HG03097 (cell line): Measurements from ENCODE around the gene JAKMIP1.
"Not testable (repeated sequence)": the region's sequence is repeated elsewhere in the genome, so short reads cannot be mapped to it uniquely, and the experiment has no call there.

Source experiments
- ATAC-seq: cut with Tn5 transposase; IDR thresholded peaks from one replicate; pipeline ENCODE4 v1.9.1; 2021; ENCODE audit not compliant: unreplicated experiment, low FRiP score

The JAKMIP1 gene

DNA sequence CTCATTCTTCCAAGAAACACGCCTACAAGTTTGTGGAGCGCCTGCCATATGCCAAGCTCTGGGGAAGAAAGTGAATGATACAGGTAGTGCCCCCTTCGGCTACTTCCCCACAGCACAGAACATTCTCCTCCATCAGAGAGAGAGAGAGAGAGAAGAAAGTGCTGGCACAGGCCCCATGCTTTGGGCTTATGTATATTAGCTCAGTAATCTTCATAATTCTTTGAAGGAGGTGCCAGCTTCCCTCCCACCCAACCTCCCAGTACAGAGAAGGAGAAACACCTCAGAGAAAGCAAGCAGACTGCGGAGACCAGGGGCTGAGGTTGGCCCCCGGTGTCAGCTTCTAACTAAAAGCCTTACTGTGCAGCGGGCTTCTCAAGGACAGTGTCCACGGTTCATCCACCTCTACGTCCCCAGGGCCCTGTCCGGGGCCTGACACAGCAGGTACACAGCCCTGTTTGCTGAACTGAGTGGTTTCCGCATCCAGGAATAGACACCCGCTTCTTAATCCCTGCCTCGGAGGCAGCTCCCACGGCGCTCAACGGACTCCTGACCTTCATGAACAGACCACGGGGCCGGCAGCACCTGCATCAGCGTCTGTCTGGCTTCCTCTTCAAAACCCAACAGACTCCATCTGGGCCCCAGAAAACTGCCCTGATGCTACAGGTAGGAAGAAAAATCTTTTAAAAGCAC is 50.2 kb downstream of the JAKMIP1 start:
- no peak for ATAC-seq

GRCh38 chr4:6148506-6149205 is 51.7 kb downstream of the JAKMIP1 start:
- ATAC-seq, result no peak

DNA sequence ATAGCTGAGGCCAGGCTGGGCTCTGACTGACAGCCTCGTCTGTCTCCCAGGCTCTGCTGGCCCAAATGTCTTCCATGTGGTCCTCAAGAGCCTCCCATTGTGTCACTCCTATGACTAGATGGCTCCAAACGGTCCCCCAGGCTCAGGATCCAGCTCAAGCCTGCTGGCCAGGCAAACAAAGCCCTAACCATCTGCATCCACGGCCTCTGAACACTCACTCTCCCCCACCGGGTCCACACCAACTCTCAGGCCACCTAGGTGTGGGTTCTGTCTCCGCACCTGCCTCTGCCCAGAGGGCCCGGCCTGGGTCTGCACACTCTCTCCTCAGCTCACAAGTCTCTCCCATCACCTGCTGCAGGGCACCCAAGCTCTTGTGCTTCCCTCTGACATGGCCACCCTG is 52.9 kb downstream of the JAKMIP1 start:
- ATAC-seq, result no peak

- ATAC-seq, result no peak
Measured at GRCh38 chr4:6143603-6144181, 56.7 kb downstream of the JAKMIP1 start.

DNA sequence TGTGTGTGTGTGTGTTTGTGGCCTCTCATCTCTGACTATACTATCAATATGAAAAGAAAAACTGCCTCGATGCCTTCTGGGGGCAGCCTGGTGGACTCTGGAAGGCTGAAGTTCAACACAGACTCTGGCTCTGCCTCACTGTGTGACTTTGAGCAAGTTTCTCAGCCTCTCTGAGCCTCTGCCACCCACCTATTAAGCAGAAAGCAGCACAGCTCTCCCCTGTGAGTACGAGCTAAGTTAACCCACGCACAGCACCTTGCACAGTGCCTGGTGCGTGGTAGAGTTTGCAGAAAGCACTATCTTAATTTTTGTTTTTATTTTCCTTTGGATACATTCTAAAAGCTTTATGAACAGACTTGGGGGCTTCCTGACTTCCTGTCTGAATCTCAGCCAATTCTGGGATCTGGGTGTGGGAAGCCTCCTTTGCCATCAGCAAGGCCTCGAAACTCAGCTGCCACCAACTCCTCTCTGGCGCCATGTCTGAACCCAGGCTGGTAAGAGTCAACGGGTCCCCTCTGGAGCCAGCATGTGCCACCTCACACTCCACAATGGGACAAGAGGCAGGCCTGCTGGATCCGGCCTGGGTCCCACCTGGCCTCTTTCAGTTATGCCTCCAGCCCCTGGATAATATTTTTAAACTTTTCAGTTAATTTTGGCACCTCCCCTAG is 57.3 kb downstream of the JAKMIP1 start:
- no peak for ATAC-seq

DNA sequence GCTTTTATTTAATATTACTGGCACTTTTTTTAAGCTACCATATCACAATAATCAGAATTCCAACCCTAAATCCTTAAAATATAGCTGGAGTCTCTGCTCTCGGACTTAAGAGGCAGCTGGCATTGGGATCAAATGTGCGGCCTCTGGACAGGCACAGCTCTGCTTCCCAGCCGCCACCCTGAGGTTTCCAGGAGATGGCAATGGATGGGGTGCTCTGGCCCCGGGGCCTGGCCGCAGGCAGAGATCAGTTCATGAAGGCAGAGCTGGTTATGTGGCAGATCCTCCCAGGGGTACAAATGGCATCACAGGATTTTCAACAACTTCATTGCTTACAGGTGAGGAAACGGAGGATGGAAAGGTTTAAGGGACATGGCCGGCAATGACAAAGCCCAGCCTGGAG is 57.8 kb downstream of the JAKMIP1 start:
- no peak for ATAC-seq

DNA sequence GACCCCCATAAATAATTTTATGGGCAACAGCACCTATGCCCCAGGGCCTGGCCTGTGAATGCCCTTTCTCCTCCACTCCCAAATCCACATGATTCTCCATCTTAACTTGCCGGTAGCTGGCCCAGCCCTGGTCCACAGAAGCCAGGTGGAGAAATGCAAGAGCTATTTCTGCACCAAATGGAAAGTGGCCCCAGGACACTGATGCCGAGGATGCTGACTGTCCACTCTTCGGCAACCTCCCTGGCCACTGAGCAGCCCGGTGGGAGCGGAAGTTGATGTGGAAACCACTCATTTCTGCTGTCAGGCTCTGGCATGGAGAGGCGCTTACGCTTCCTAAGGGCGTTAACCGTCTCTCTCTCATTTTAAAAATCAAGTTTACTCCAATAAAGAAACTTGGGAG is 58.8 kb downstream of the JAKMIP1 start:
- no peak for ATAC-seq

DNA sequence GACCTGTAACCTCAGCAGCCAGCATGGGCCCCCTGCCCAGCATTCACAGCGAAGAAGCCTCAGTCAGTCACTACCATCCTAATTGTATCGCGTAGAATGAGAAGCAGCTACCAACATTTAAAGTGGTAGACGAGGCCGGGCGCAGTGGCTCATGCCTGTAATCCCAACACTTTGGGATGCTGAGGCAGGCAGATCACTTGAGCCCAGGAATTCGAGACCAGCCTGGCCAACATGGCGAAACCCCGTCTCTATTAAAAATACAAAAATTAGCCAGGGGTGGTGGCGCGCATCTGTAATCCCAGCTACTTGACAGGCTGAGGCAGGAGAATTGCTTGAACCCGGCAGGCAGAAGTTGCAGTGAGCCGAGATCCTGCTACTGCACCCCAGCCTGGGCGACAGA is 59.3 kb downstream of the JAKMIP1 start:
- ATAC-seq, result not testable (repeated sequence)

DNA sequence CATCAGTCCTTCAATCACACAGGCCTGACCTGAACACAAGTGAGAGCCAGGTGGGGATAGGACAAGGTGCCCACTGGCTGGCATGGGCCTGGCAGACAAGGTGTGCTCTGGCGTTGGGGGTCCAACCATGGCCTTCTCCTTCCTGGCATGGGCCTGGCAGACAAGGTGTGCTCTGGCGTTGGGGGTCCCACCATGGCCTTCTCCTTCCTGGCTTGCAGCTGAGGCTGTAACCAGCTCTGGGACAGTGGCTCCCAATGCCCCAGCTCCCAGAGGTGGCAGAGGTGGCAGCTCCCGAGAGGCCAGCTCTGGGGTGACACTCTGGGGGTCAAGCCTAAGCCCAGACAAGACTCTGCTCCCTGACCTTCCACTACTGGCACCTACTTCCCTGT is 62.6 kb downstream of the JAKMIP1 start:
- no peak for ATAC-seq

- ATAC-seq, result no peak
Measured at GRCh38 chr4:6137027-6137746, 63.2 kb downstream of the JAKMIP1 start.

DNA sequence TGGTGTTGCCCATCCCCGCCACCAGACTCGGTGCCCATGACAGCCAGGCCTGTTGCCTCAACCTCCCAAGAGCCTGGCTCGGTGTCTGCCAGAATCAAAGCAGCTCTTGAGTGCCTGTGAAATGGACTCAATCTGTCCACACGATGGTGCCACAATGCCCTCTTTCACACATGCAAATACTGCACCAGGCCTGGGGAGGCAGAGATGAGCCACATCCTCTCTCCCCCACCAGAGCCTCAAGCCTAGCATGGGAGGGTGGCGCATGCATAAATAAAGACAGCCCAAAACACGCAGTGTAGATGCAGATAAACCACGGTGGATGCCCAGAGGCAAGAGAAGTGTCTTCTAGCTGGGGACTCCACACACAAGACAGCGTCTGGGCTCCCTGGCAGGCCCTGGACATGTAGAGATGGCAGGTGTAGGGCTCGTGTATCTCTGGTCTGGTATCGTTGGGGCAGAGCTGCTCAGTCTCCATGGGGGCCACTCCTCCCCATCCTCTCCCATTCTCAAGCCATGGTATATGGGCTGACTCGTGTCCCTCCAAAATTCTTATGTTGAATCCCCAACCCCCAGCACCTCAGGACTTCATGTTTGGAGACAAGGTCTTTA is 65.6 kb downstream of the JAKMIP1 start:
- no peak for ATAC-seq

GRCh38 chr4:6132716-6133115 is 67.6 kb downstream of the JAKMIP1 start:
- no peak for ATAC-seq

DNA sequence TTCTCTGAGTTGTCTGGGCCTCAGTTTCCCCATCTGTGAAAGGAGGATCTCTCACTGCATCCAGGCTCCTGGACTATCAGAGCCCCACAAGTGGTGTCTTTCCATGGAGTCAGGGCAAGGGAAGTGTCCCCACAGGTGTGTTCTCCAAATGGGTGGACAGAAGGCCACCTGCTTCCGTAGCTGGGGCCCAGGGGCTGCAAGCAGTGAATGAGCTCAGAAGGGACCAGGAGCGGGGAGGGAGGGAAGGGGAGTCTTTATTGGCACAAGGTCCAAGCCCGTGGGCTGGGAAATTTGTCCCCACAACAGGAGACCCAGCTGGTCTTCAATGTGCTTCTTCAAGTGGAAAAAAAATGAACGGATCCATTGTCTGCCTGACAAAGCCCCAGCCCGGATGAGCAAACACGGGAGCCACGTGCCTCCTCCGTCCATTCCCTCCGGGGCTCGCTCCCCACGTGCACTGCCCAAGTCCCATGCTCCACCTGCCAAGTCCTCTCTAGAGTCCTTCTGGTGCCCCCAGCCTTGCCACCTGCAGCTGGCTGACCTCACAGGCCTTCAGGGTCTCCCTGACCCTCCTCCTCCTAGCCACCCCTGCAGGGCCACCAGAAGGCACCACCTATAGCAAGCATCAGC is 72.0 kb downstream of the JAKMIP1 start:
- ATAC-seq, result no peak

- no peak for ATAC-seq
Measured at GRCh38 chr4:6126971-6127745, 73.2 kb downstream of the JAKMIP1 start.

DNA sequence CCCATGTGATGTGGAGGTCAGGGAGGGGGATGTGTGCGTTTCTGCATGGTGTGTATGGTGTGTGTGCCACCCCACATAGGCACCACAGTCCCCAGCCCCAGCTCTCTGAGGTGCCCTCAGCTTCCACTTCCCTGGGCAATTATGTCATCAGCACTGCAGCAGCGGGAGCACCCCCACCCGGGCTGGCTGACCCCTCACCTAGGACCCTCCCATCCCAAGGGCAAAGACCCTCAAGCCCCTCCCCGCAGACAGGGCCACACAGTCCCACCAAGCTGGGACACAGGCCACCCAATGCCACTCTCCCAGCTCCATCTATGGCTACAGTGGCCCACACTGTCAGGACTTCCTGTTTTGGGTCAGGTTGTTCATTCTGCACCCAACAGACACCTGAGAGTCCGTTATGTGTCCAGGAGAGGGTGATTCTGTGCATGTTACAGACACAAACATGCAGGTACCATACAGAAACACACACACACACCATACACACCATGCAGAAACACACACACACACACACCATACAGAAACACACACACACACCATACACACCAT is 75.2 kb downstream of the JAKMIP1 start:
- ATAC-seq, result no peak

GRCh38 chr4:6124386-6125102 is 75.8 kb downstream of the JAKMIP1 start:
- no peak for ATAC-seq

DNA sequence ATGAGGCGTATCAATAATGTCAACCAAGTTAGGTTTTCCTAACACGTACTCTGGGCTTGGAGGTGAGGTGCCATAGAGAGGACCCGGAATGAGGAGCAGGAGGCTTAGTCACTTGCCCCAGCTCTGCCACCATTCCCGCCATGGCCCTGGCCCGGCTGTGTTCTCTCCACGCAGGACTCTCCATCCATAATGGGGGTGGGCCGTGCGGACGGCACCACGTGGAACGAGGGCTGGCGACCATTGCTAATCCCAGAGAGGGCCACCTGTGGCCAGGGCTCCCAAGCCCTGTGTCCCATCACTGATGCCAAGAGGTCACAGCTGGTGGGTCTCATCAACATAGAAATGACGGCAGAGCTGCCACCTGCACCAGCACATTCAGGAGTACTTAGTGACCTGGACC is 76.4 kb downstream of the JAKMIP1 start:
- ATAC-seq, result no peak

DNA sequence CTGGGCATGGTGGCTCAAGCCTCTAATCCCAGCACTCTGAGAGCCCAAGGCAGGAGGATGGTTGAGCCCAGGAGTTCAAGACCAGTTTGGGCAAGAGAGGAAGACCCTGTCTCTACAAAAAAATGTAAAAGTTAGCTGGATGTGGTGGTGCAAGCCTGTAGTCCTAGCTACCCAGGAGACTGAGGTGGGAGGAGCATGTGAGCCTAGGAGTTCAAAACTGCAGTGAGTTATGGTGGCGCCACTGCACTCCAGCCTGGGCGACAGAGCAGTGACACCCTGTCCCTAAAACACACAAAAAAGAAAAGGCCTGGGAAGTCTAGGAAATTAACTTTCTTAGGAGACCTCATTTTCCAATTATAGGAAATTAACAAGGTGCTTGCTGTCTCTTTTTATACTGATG is 76.8 kb downstream of the JAKMIP1 start:
- ATAC-seq, result no peak
